ENCODE data around the gene KCNRG. TPM values are rescaled to one million over a fixed set of nuclear protein-coding genes. Genes with fewer than 3 reads are reported as not detected.

The KCNRG gene, protein sequence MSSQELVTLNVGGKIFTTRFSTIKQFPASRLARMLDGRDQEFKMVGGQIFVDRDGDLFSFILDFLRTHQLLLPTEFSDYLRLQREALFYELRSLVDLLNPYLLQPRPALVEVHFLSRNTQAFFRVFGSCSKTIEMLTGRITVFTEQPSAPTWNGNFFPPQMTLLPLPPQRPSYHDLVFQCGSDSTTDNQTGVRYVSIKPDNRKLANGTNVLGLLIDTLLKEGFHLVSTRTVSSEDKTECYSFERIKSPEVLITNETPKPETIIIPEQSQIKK
- total RNA-seq = 0.21 and 0.89 TPM in 2 replicates
- long read RNA-seq, partial matches to known transcripts = 0 of 7 reads
- long read RNA-seq, other reads (novel, unspliced or antisense) = 7 of 7 reads

DNA sequence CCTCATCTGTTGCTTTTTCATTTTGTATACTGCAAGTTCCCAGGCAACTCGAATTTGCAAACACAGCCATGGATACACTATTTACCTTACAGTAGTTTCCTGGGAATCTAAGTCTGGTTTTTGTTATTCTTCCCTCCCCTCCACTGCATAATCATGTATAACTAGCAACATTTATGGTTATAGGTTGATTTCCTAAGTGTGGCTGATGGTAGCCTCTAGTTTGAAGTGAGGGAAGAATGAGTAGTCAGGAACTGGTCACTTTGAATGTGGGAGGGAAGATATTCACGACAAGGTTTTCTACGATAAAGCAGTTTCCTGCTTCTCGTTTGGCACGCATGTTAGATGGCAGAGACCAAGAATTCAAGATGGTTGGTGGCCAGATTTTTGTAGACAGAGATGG is at the start of gene KCNRG:
TSS of gene KCNRG (plus strand) at position 187 of the 400 bp plus-strand sequence. CDS start at position 237, 50 bp downstream.
- TF ChIP-seq, protein P1, sequence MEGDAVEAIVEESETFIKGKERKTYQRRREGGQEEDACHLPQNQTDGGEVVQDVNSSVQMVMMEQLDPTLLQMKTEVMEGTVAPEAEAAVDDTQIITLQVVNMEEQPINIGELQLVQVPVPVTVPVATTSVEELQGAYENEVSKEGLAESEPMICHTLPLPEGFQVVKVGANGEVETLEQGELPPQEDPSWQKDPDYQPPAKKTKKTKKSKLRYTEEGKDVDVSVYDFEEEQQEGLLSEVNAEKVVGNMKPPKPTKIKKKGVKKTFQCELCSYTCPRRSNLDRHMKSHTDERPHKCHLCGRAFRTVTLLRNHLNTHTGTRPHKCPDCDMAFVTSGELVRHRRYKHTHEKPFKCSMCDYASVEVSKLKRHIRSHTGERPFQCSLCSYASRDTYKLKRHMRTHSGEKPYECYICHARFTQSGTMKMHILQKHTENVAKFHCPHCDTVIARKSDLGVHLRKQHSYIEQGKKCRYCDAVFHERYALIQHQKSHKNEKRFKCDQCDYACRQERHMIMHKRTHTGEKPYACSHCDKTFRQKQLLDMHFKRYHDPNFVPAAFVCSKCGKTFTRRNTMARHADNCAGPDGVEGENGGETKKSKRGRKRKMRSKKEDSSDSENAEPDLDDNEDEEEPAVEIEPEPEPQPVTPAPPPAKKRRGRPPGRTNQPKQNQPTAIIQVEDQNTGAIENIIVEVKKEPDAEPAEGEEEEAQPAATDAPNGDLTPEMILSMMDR (IDR thresholded peaks at IDR 0.05) = no peak
- peaks cover 3% of the 10 kb centered on the region for H3K9me3 Mint-ChIP-seq (ENCODE audit: unreplicated experiment)
- H3K4me3 Mint-ChIP-seq (ENCODE audit: unreplicated experiment) = peak within 1 kb of the TSS; percentile 33
- peaks cover 43% of the 10 kb centered on the region for H3K4me1 Mint-ChIP-seq (ENCODE audit: unreplicated experiment)
- no peaks in the 10 kb centered on the region for H3K27me3 Mint-ChIP-seq (ENCODE audit: unreplicated experiment)
- peaks cover 56% of the 10 kb centered on the region for H3K36me3 Mint-ChIP-seq (ENCODE audit: unreplicated experiment)
- no peak for DNase-seq (ENCODE audit: extremely low spot score, unreplicated experiment)
- peak within 1 kb of the TSS; percentile 80 for H3K27ac Mint-ChIP-seq (ENCODE audit: unreplicated experiment)

DNA sequence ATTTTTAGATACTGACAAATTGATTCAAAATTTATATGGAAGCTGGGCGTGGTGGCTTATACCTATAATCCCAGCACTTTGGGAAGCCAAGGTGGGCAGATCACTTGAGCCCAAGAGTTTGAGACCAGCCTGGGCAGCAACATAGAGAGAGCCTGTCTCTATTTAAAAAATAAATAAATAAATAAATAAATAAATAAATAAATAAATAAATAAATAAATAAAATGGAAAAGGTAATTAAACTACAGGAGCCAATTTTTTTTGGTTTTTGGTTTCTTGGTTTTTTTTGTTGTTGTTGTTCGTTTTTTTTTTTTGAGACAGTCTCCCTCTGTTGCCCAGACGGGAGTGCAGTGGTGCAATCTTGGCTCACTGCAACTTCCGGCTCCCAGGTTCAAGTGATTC is 47.8 kb upstream of the KCNRG start:
- DNase-seq (ENCODE audit: extremely low spot score, unreplicated experiment) = no peak
- Mint-ChIP-seq H3K36me3 (ENCODE audit: unreplicated experiment) (peaks cover 27% of the 10 kb centered on the region), H3K4me1 (ENCODE audit: unreplicated experiment) (no peaks in the 10 kb centered on the region), H3K27me3 (ENCODE audit: unreplicated experiment) (no peaks in the 10 kb centered on the region), H3K9me3 (ENCODE audit: unreplicated experiment) (peaks cover 30% of the 10 kb centered on the region), H3K27ac (ENCODE audit: unreplicated experiment) (no peak overlapping the region), H3K4me3 (ENCODE audit: unreplicated experiment) (no peak overlapping the region)
- TF ChIP-seq, protein P1 (IDR thresholded peaks at IDR 0.05) = no peak

DNA sequence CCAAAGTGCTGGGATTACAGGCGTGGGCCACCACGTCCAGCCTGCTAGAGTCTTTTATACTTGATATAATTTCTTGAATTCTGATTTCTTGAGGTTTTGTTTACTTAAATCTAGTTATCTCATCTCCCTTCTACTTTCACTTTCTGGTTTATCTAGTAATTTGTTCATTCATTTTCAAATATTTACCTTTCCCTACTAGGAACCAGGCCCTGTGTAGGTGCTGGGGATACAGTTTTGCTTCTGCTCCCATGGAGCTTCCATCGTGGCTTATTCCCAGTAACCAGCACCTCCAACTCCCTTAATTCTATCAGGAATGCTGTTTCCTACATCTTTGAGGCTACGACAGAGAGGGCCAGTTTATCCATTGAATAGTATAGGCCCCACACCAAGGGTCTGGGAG is 42.5 kb upstream of the KCNRG start:
- H3K27me3 Mint-ChIP-seq (ENCODE audit: unreplicated experiment) = no peaks in the 10 kb centered on the region
- no peaks in the 10 kb centered on the region for H3K36me3 Mint-ChIP-seq (ENCODE audit: unreplicated experiment)
- no peak for DNase-seq (ENCODE audit: extremely low spot score, unreplicated experiment)
- TF ChIP-seq, protein P1 (IDR thresholded peaks at IDR 0.05) = no peak
- no peak overlapping the region for H3K27ac Mint-ChIP-seq (ENCODE audit: unreplicated experiment)
- H3K9me3 Mint-ChIP-seq (ENCODE audit: unreplicated experiment) = no peaks in the 10 kb centered on the region
- no peak overlapping the region for H3K4me3 Mint-ChIP-seq (ENCODE audit: unreplicated experiment)
- peaks cover 10% of the 10 kb centered on the region for H3K4me1 Mint-ChIP-seq (ENCODE audit: unreplicated experiment)

DNA sequence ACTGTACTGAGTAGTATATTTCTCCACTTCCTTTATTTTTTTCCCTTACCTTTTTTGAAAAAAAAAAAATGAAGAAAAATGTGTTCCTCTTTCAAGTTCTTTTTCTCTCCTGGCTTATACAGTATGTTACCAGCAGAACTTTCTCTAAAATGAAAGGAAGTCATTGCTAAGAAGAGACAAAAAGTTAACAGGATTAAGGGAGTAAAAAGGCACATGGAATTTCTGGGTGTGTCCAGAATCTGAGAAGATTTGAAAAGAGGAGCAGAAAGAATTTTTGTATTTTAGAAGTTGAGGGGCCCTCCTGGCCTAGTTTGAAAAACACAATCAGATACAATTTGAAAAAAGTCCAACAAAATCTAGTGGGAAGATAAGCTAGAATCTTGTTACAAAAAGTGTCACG is 39.4 kb upstream of the KCNRG start:
- no peak for DNase-seq (ENCODE audit: extremely low spot score, unreplicated experiment)
- Mint-ChIP-seq H3K27ac (ENCODE audit: unreplicated experiment) (no peak overlapping the region), H3K4me1 (ENCODE audit: unreplicated experiment) (peaks cover 10% of the 10 kb centered on the region), H3K27me3 (ENCODE audit: unreplicated experiment) (no peaks in the 10 kb centered on the region), H3K4me3 (ENCODE audit: unreplicated experiment) (no peak overlapping the region), H3K9me3 (ENCODE audit: unreplicated experiment) (no peaks in the 10 kb centered on the region), H3K36me3 (ENCODE audit: unreplicated experiment) (no peaks in the 10 kb centered on the region)
- TF ChIP-seq, protein P1 (IDR thresholded peaks at IDR 0.05) = no peak

DNA sequence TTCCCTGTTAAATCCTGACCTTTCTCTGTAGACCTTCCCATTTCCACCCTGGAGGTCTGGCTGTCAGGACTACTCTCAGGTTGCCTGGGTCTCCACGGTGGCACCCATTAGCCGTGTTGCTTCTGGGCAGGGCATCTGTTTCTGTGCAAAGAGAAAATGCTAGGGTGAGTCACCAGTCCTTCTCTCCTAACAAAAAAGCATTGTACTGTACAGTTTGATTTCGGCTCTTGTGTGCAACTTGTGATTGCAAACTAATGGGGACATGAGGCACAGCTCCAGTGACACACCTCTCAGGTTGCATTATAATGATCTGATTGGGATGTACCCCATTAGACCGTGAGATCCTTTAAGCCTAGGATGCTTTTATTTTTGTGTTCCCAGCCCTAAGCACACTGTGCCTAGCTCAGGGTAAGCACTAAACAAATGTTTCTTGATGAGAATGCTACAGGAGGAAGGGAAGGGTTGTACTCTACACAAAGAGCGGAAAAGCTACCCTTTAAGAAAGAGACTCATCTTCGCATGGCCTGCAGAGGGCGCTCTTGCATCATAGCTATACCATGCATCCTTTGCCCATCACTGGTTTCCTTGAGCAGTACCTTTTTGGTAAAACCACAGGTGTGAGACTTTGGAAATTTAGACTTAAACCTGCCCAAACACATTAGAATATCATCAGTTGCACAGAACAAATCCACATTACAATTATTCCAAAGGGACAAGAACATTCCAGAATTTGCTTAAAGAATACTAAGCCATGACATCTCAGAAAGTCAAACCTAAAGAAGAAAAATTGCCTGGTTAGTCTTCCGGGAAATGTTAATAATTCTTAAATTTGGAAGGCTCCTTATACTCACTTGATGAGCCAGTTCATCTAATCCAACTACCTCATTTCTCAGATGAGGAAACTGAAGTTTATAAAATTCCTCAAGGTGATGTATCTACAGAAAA is 38.7 kb upstream of the KCNRG start:
- no peak overlapping the region for H3K4me3 Mint-ChIP-seq (ENCODE audit: unreplicated experiment)
- peaks cover 10% of the 10 kb centered on the region for H3K4me1 Mint-ChIP-seq (ENCODE audit: unreplicated experiment)
- H3K27ac Mint-ChIP-seq (ENCODE audit: unreplicated experiment) = no peak overlapping the region
- H3K9me3 Mint-ChIP-seq (ENCODE audit: unreplicated experiment) = no peaks in the 10 kb centered on the region
- TF ChIP-seq, protein P1 (IDR thresholded peaks at IDR 0.05) = peak; percentile 95
- no peaks in the 10 kb centered on the region for H3K27me3 Mint-ChIP-seq (ENCODE audit: unreplicated experiment)
- H3K36me3 Mint-ChIP-seq (ENCODE audit: unreplicated experiment) = no peaks in the 10 kb centered on the region
- peak; percentile 86 for DNase-seq (ENCODE audit: extremely low spot score, unreplicated experiment)

All from osteocyte (in vitro differentiated cells).